Measurements from ENCODE around the gene ZHX3.

Gene ZHX3

DNA sequence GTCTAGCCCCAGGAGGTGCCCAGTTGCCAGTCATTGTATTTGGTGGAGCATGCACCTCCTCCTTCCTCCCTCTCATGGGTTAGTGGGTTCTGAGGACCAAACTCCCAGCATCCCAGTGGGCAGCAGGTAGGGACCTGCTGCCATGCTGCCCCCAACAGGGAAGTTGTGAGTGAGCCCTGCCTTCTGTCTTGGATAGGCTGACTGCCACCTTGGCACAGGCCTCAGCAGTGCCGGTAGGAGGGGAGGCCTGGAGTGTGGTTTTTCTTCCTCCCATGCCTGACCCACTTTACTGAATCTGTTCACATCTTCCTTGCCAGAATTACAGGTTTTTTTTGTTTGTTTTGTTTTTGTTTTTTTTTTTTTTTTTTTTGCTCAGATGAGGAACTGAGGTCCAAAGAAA, 155.6 kb downstream of the ZHX3 start:
- TF ChIP-seq, protein P1, sequence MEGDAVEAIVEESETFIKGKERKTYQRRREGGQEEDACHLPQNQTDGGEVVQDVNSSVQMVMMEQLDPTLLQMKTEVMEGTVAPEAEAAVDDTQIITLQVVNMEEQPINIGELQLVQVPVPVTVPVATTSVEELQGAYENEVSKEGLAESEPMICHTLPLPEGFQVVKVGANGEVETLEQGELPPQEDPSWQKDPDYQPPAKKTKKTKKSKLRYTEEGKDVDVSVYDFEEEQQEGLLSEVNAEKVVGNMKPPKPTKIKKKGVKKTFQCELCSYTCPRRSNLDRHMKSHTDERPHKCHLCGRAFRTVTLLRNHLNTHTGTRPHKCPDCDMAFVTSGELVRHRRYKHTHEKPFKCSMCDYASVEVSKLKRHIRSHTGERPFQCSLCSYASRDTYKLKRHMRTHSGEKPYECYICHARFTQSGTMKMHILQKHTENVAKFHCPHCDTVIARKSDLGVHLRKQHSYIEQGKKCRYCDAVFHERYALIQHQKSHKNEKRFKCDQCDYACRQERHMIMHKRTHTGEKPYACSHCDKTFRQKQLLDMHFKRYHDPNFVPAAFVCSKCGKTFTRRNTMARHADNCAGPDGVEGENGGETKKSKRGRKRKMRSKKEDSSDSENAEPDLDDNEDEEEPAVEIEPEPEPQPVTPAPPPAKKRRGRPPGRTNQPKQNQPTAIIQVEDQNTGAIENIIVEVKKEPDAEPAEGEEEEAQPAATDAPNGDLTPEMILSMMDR (IDR thresholded peaks at IDR 0.05; ENCODE audit: extremely low read depth, missing control alignments) = no peak

DNA sequence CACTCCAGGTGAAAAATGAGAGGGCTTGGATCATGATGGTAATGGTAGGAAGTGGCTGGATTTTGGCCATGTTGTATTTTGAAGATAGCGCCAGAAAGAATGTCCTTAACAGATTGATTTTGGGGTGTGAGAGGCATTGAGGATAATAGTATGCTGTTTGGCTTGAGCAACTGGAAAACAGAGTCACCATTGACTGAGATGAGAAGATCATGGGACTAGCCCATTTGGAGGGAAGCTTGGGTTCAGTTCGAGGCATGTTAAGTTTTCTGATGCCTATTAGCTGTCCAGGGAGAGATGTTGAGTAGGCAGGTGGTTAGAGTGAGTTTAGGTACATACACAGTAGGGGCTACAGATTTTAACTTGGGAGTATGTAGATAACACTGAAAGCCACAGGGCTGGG, 156.8 kb downstream of the ZHX3 start:
- DNase-seq (ENCODE audit: low spot score) = no peak
- TF ChIP-seq, protein P1 (IDR thresholded peaks at IDR 0.05; ENCODE audit: extremely low read depth, missing control alignments) = no peak

More for the DNA sequence above, 155.6 kb downstream of the ZHX3 start:
- DNase-seq (ENCODE audit: low spot score) = no peak

DNA sequence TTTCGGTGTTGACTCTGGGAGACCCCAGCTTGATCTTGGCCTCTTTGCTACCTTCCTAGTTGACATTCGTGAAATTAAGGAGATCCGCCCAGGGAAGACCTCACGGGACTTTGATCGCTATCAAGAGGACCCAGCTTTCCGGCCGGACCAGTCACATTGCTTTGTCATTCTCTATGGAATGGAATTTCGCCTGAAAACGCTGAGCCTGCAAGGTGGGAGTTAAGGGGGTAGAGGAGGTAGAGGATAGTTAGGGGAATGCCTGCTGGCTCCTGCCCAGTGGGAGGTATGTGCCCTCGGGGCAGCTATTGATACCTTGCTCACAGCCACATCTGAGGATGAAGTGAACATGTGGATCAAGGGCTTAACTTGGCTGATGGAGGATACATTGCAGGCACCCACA, 158.0 kb downstream of the ZHX3 start:
- no peak for DNase-seq (ENCODE audit: low spot score)
- TF ChIP-seq, protein P1 (IDR thresholded peaks at IDR 0.05; ENCODE audit: extremely low read depth, missing control alignments) = no peak

DNA sequence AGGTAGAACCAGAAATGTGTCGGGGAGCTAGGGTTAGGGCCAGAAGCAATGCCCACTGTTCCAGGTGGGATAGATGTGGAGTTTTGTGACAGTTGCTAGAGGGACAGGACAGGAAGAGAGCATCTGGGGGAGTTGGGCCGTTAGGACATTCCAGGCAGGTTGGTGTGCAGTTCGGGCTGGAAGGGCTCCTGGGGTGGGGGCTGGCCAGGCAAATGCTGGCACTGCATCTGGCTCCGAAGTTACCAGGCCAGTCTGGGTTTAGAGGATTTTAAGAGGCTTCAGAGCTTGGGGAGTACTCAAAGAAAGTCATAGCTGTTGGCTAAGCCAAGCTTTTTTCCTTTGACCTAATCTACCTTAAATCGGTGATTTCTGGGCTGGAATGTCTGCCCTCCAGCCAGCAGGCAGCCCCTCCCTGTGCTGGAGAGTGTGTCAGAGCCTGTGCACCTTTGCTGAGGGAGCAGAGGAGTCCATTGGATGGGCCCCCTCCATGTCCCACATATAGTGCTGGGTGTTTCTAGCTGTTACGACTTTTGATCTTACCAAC, 159.4 kb downstream of the ZHX3 start:
- TF ChIP-seq, protein P1 (IDR thresholded peaks at IDR 0.05; ENCODE audit: extremely low read depth, missing control alignments) = no peak
- no peak for DNase-seq (ENCODE audit: low spot score)

DNA sequence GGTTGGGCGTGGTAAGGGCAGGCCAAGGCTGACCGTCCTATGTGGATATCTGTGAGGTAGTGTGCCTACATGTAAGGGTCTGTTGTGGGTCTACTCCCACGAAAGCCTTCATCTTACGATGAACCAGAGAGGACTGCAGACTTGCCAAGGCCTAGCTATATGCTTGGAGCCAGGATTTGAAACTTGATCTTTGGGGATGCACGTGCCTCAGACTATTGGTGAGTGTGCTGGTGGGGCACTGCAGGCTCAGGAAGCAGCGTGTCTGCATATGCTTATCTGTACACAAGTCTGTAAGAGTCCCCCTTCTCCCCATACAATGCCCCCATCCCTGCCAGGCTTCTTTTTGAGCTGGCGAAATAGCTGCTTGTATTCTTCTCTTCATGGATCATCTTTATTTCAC, 162.3 kb downstream of the ZHX3 start:
- TF ChIP-seq, protein P1 (IDR thresholded peaks at IDR 0.05; ENCODE audit: extremely low read depth, missing control alignments) = no peak
- no peak for DNase-seq (ENCODE audit: low spot score)

DNA sequence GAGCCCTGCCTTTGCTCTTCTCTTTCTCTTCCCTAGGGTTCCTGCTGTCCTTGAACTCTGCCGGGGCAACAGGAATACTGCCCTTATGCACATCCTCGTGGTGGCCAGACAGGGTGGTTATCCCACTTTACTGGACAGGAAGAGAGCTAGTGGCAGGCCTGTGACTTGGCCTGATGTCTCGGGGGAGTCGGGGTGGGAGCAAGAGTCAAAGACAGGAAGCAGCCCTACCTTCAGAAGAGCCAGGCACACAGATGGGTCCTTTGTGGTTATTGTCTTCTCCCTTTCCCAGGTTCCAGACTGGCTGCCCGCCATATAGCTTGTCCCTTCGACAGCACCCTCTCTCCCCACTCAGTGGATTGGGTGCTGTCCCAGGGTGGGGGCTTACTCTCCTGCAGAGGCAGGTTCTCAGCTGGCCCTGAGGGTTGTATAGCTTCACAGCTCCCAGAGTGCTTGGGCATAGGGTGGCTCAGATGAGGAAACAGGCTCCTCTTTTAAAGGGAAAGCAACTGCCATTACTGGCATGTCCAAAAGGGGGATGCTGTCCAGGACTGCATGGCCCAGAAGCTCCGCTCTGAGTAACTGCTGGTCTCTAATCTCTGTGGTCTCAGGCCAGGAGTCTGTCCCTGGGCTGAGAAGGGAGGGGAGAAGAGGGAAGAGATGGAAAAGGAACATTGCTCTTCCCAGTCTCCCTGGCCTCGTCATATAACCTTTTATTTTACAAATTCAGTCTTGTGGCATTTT, 162.9 kb downstream of the ZHX3 start:
- no peak for DNase-seq (ENCODE audit: low spot score)
- TF ChIP-seq, protein P1 (IDR thresholded peaks at IDR 0.05; ENCODE audit: extremely low read depth, missing control alignments) = no peak

DNA sequence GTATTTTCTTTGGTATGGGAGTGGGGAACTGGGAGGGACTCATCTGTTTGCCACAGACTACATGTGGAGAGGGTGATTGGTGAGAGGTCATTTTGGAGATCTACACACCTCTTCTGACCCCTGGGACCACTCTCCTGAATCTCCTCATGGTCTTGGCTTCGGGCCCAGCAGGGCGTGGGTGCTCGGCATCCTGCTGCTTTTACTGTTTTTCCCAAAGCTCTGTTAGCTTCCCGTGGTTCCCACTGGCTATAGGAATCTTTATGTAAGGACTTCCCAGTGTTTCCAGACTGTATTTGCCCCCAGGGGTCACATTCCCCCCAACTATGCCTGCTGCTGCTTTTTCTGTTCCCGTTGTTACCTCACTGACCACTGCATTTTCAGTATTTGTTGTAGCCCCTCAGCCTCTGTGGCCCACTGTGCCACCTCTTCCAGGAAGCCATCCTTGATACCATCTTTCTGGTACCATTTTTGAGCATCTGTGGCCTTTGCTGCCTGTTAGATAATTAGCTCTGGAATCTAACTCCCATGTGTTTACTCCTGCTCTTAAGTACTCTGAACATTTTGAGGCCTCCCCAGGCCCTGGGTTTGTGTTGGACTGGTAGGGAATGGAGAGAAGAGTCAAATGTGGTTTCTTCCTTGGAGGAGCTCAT, 165.3 kb downstream of the ZHX3 start:
- TF ChIP-seq, protein P1 (IDR thresholded peaks at IDR 0.05; ENCODE audit: extremely low read depth, missing control alignments) = no peak
- no peak for DNase-seq (ENCODE audit: low spot score)

Measured in GM20000 (cell line).